ENCODE data around the gene PNMT.

The PNMT gene

GRCh38 chr17:39653662-39654331 lies 14.5 kb upstream of the PNMT start:
- FAIRE-seq, result no peak

GRCh38 chr17:39655105-39655504 lies 13.1 kb upstream of the PNMT start:
- no peak for FAIRE-seq

GRCh38 chr17:39658346-39658745 lies 9.9 kb upstream of the PNMT start:
- FAIRE-seq, result no peak

GRCh38 chr17:39658760-39659159 lies 9.5 kb upstream of the PNMT start:
- no peak for FAIRE-seq

GRCh38 chr17:39659279-39660010 lies 8.8 kb upstream of the PNMT start:
- no peak for FAIRE-seq

GRCh38 chr17:39660011-39660360 lies 8.3 kb upstream of the PNMT start:
- no peak for FAIRE-seq

- FAIRE-seq, result no peak
Measured at GRCh38 chr17:39660397-39661385, 7.6 kb upstream of the PNMT start.

- FAIRE-seq, result no peak
Measured at GRCh38 chr17:39661744-39662541, 6.3 kb upstream of the PNMT start.

GRCh38 chr17:39662551-39663339 lies 5.5 kb upstream of the PNMT start:
- no peak for FAIRE-seq

- no peak for FAIRE-seq
Measured at GRCh38 chr17:39663340-39663687, 4.9 kb upstream of the PNMT start.

- FAIRE-seq, result no peak
Measured at GRCh38 chr17:39663688-39664580, 4.3 kb upstream of the PNMT start.

- FAIRE-seq, result no peak
Measured at GRCh38 chr17:39664581-39665561, 3.4 kb upstream of the PNMT start, which contains the start of gene TCAP. TSS of gene TCAP (plus strand) at chr17:39665349. CDS start at chr17:39665360, 11 bp downstream.

GRCh38 chr17:39665642-39666224 lies 2.5 kb upstream of the PNMT start:
- FAIRE-seq, result no peak

- FAIRE-seq, result no peak
Measured at GRCh38 chr17:39666231-39666600, 2.0 kb upstream of the PNMT start.

- no peak for FAIRE-seq
Measured at GRCh38 chr17:39666601-39667261, 1.5 kb upstream of the PNMT start.

GRCh38 chr17:39667262-39667944 lies 850 bp upstream of the PNMT start:
- FAIRE-seq, result no peak

- FAIRE-seq, result no peak
Measured at GRCh38 chr17:39669897-39670735, 1.9 kb downstream of the PNMT start.

Measured in G401.6 (cell line).